Esophagus squamous epithelium (tissue), 5 donors: ENCODE data around the gene PARD3B. TPM values are rescaled to one million over a fixed set of nuclear protein-coding genes. Genes with fewer than 3 reads are reported as not detected.
A peak's percentile ranks its signal among the peaks of the same experiment; 100 is the strongest.

ENCODE experiments used
- DNase-seq: peaks from one replicate; lab custom pipeline; 2025; lab: John Stamatoyannopoulos, UW
- H3K27ac ChIP-seq, 4 donors: fragments of 200-600 bp; sonication (generic); one replicate each; pipeline ENCODE4 v1.5.1; 2016 to 2019; ENCODE audit warnings: mild to moderate bottlenecking in 1 of 4
- H3K27me3 ChIP-seq, 4 donors: fragments of 200-600 bp; sonication (generic); 1 replicate in 3 of 4; 2 replicates in 1 of 4; pipeline versions ENCODE4 v1.5.1 to v1.6.0; 2017 to 2021; ENCODE audit warnings: antibody characterized with exemption in 1 of 4
- H3K36me3 ChIP-seq, 3 donors: fragments of 200-600 bp; sonication (generic); one replicate each; pipeline ENCODE4 v1.5.1; 2016 to 2019
- H3K4me1 ChIP-seq, 3 donors: fragments of 200-600 bp; sonication (generic); one replicate each; pipeline ENCODE4 v1.5.1; 2017 to 2019
- H3K4me3 ChIP-seq, 4 donors: fragments of 200-600 bp; sonication (generic); 1 replicate in 3 of 4; 2 replicates in 1 of 4; pipeline ENCODE4 v1.5.1; 2016 to 2019; ENCODE audit warnings: mild to moderate bottlenecking in 2 of 4, moderate library complexity in 1 of 4
- H3K9me3 ChIP-seq, 3 donors: fragments of 200-600 bp; sonication (generic); one replicate each; pipeline ENCODE4 v1.5.1; 2016 to 2019
- POLR2A ChIP-seq, 4 donors: fragments of 450-650 bp; IDR thresholded peaks; one replicate each; pipeline ENCODE4 v1.6.1; 2017; ENCODE audit warnings: antibody characterized with exemption in 4 of 4, mild to moderate bottlenecking in 4 of 4, moderate library complexity in 3 of 4
- WGBS, 2 donors: methylation state at CpG; one replicate each; pipeline ENCODE4 v1.1.5; 2018; 5-methylcytosine and 5-hydroxymethylcytosine counted together
- intact Hi-C: fragments of 100-400 bp; cut with DNase I; formaldehyde crosslinking; loops from one replicate; pipeline ENCODE4 v1.15.0; 2022
- total RNA-seq, 4 donors: library from RNA; depleted of rRNA; stranded (reverse); fragments of >200 nt; gene quantifications; one replicate each; pipeline ENCODE4 v1.1.0, GENCODE V29; 2016
- TF ChIP-seq, protein P1 (sequence below), 6 experiments: fragments of 450-650 bp in 4 of 6; fragments of 200-600 bp in 2 of 6; sonication (generic) in 2 of 6; IDR thresholded peaks; one replicate each; pipeline ENCODE4 v1.5.1; 2016 to 2019; ENCODE audit warnings: antibody characterized with exemption in 6 of 6, mild to moderate bottlenecking in 4 of 6, moderate library complexity in 4 of 6
- donor health status: DM: yes; HTN: yes; CAD: no.

Gene PARD3B
- total RNA-seq, 4 donors from 2014 or later = 2.4 to 15.8 (median 4.3) TPM

DNA sequence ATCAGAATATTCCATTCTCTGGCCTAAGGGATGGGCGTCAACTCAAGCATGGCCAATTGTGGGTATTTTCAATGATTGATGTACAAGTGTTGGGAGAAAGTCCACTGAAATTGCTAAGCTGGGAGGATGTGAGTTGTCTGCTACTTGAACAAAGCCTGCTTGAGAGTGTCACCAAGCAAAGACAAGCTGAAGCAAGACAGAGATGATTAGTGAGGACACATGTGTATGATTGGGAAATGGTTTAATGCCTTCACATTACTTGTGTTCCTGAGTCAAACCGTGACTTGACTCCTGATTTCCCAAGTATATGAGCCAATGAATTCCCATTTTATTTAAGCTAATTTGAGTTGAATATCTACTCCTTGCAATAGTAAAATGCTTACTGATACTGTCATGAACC, 1113.3 kb downstream of the PARD3B start:
- Histone ChIP-seq H3K4me1 (peaks cover 0 to 32% (median 20%) of the 10 kb centered on the region in 3 donors), H3K27me3 (peaks cover 0 to 5% (median 0%) of the 10 kb centered on the region in 4 donors), H3K27ac (no peak overlapping the region), H3K9me3 (no peaks in the 10 kb centered on the region), H3K4me3 (no peak overlapping the region), H3K36me3 (no peaks in the 10 kb centered on the region)
- TF ChIP-seq, protein P1, sequence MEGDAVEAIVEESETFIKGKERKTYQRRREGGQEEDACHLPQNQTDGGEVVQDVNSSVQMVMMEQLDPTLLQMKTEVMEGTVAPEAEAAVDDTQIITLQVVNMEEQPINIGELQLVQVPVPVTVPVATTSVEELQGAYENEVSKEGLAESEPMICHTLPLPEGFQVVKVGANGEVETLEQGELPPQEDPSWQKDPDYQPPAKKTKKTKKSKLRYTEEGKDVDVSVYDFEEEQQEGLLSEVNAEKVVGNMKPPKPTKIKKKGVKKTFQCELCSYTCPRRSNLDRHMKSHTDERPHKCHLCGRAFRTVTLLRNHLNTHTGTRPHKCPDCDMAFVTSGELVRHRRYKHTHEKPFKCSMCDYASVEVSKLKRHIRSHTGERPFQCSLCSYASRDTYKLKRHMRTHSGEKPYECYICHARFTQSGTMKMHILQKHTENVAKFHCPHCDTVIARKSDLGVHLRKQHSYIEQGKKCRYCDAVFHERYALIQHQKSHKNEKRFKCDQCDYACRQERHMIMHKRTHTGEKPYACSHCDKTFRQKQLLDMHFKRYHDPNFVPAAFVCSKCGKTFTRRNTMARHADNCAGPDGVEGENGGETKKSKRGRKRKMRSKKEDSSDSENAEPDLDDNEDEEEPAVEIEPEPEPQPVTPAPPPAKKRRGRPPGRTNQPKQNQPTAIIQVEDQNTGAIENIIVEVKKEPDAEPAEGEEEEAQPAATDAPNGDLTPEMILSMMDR (IDR thresholded peaks at IDR 0.05) = no peak
- TF ChIP-seq POLR2A (IDR thresholded peaks at IDR 0.05) = no peak
- DNase-seq = no peak
- WGBS, 2 donors = 74 to 75% methylated on average over 2 of the region's 2 CpGs
- intact Hi-C loops = no loop called here

DNA sequence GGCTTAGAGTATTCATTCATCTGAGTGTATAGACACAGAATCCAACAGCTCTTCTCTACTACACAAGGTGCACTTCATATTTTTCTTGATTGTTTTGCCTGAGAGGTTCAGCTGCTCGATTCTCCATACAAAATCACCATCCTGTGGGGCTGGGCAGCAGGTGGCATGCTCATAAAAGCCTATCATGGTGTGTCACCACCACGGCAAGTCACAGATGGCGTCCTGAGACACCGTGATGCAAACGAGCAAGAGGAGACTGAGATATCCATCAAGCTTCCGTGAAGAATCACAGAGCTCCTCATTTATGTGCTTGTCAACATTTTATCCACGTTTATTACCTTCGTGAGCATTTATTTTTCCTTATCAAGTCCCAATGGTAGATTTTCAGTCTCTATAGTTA, 1114.6 kb downstream of the PARD3B start:
- Histone ChIP-seq H3K4me1 (peaks cover 0 to 32% (median 20%) of the 10 kb centered on the region in 3 donors), H3K9me3 (no peaks in the 10 kb centered on the region), H3K27me3 (peaks cover 0 to 5% (median 0%) of the 10 kb centered on the region in 4 donors), H3K27ac (no peak overlapping the region), H3K4me3 (no peak overlapping the region), H3K36me3 (no peaks in the 10 kb centered on the region)
- 75 to 79% methylated on average over 8 of the region's 8 CpGs for WGBS, 2 donors
- intact Hi-C loops = no loop called here
- DNase-seq = no peak
- no peak for TF ChIP-seq POLR2A (IDR thresholded peaks at IDR 0.05)
- TF ChIP-seq, protein P1 (IDR thresholded peaks at IDR 0.05) = no peak

GRCh38 chr2:205660521-205661124, 1115.3 kb downstream of the PARD3B start:
- intact Hi-C loops = no loop called here
- 29 to 31% methylated on average over 7 to 8 of the region's 8 CpGs for WGBS, 2 donors
- H3K27me3 ChIP-seq = peaks cover 0 to 5% (median 0%) of the 10 kb centered on the region in 4 donors
- H3K4me1 ChIP-seq = peaks cover 0 to 32% (median 20%) of the 10 kb centered on the region in 3 donors
- no peak overlapping the region for H3K4me3 ChIP-seq
- H3K27ac ChIP-seq = peak overlapping the region in 2 of 4 donors; percentile 0 to 24
- H3K9me3 ChIP-seq = no peaks in the 10 kb centered on the region
- TF ChIP-seq POLR2A (IDR thresholded peaks at IDR 0.05) = no peak
- TF ChIP-seq, protein P1 (IDR thresholded peaks at IDR 0.05) = no peak
- H3K36me3 ChIP-seq = no peaks in the 10 kb centered on the region
- DNase-seq = no peak

DNA sequence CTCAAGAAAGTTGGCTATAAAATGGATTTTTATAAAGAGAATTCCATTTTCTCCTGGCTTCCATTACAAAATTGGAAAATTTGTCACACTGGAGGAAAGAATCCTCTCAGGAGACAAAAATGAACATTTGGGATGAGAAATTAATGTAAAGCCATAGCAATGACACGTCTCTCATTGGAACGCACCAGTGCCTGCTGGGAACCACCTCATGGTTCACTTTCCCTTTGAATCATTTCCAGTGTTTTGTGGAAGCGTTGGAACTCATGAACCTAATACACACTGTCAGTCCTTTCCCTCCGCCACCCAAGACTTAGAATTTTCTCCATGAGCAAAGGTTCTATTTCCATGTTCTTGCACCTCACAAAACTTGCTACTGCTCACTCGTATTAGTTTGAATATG, 1116.0 kb downstream of the PARD3B start:
- H3K4me1 ChIP-seq = peaks cover 0 to 32% (median 20%) of the 10 kb centered on the region in 3 donors
- TF ChIP-seq, protein P1 (IDR thresholded peaks at IDR 0.05) = no peak
- no peak for TF ChIP-seq POLR2A (IDR thresholded peaks at IDR 0.05)
- 86 to 93% methylated on average over 5 of the region's 5 CpGs for WGBS, 2 donors
- intact Hi-C loops = no loop called here
- no peak for DNase-seq
- peak overlapping the region in 2 of 4 donors; percentile 0 to 24 for H3K27ac ChIP-seq
- peaks cover 0 to 4% (median 0%) of the 10 kb centered on the region in 4 donors for H3K27me3 ChIP-seq
- H3K4me3 ChIP-seq = no peak overlapping the region
- no peaks in the 10 kb centered on the region for H3K36me3 ChIP-seq
- H3K9me3 ChIP-seq = no peaks in the 10 kb centered on the region

- Histone ChIP-seq H3K27me3 (no peaks in the 10 kb centered on the region), H3K4me3 (no peak overlapping the region), H3K9me3 (no peaks in the 10 kb centered on the region), H3K27ac (no peak overlapping the region), H3K4me1 (peaks cover 0 to 24% (median 20%) of the 10 kb centered on the region in 3 donors), H3K36me3 (no peaks in the 10 kb centered on the region)
- 87 to 92% methylated on average over 3 of the region's 3 CpGs for WGBS, 2 donors
- intact Hi-C loops = no loop called here
- no peak for DNase-seq
- TF ChIP-seq POLR2A (IDR thresholded peaks at IDR 0.05) = no peak
- TF ChIP-seq, protein P1 (IDR thresholded peaks at IDR 0.05) = no peak
Measured at GRCh38 chr2:205662206-205662965, 1117.1 kb downstream of the PARD3B start.
